HG03520 (cell line): ENCODE measurements around the gene GRAMD1C.
"Not testable (repeated sequence)": the region's sequence is repeated elsewhere in the genome, so short reads cannot be mapped to it uniquely, and the experiment has no call there.

Source experiments
- ATAC-seq: cut with Tn5 transposase; IDR thresholded peaks from one replicate; pipeline ENCODE4 v1.9.1; 2021; ENCODE audit warnings: mild to moderate bottlenecking, moderate library complexity; ENCODE audit not compliant: unreplicated experiment

GRAMD1C gene

GRCh38 chr3:113850391-113850790 is 11.8 kb downstream of the GRAMD1C start:
- not testable (repeated sequence) for ATAC-seq

GRCh38 chr3:113852506-113852905 is 13.9 kb downstream of the GRAMD1C start:
- ATAC-seq: no peak

- ATAC-seq: no peak
These were observed 28.9 kb downstream of the GRAMD1C start for GRCh38 chr3:113867506-113867905.

GRCh38 chr3:113873293-113873692 is 34.7 kb downstream of the GRAMD1C start:
- ATAC-seq: no peak

- ATAC-seq: no peak
These were observed 35.4 kb downstream of the GRAMD1C start for GRCh38 chr3:113873814-113874526.

- ATAC-seq: no peak
These were observed 39.8 kb downstream of the GRAMD1C start for GRCh38 chr3:113878403-113878802.

- ATAC-seq: no peak
These were observed 46.5 kb downstream of the GRAMD1C start for GRCh38 chr3:113885050-113885449.

- no peak for ATAC-seq
These were observed 51.8 kb downstream of the GRAMD1C start for GRCh38 chr3:113890256-113890900.

GRCh38 chr3:113894927-113895326 is 56.3 kb downstream of the GRAMD1C start:
- no peak for ATAC-seq

GRCh38 chr3:113895964-113896363 is 57.4 kb downstream of the GRAMD1C start:
- ATAC-seq: no peak

- ATAC-seq: no peak
These were observed 58.3 kb downstream of the GRAMD1C start for GRCh38 chr3:113896930-113897329.

GRCh38 chr3:113897373-113897777 is 58.8 kb downstream of the GRAMD1C start:
- no peak for ATAC-seq

GRCh38 chr3:113898892-113899291 is 60.3 kb downstream of the GRAMD1C start:
- ATAC-seq: no peak

GRCh38 chr3:113906568-113907140 is 68.1 kb downstream of the GRAMD1C start:
- ATAC-seq: no peak

- ATAC-seq: no peak
These were observed 69.5 kb downstream of the GRAMD1C start for GRCh38 chr3:113908133-113908532.

- no peak for ATAC-seq
These were observed 72.4 kb downstream of the GRAMD1C start for GRCh38 chr3:113910966-113911365.

GRCh38 chr3:113912552-113913236 is 74.1 kb downstream of the GRAMD1C start:
- ATAC-seq: peak; percentile 93

- ATAC-seq: no peak
These were observed 76.1 kb downstream of the GRAMD1C start for GRCh38 chr3:113914646-113915045.

- no peak for ATAC-seq
These were observed 89.0 kb downstream of the GRAMD1C start for GRCh38 chr3:113927556-113927955.

- ATAC-seq: no peak
These were observed 108.2 kb downstream of the GRAMD1C start for GRCh38 chr3:113946831-113947230.

- ATAC-seq: peak; percentile 72
These were observed 108.9 kb downstream of the GRAMD1C start, which contains the start of gene ZDHHC23 for GRCh38 chr3:113947372-113948014. TSS of gene ZDHHC23 (plus strand) at chr3:113948013. CDS start at chr3:113948803, 790 bp downstream.
